ENCODE results near the gene VKORC1.

Gene VKORC1

DNA sequence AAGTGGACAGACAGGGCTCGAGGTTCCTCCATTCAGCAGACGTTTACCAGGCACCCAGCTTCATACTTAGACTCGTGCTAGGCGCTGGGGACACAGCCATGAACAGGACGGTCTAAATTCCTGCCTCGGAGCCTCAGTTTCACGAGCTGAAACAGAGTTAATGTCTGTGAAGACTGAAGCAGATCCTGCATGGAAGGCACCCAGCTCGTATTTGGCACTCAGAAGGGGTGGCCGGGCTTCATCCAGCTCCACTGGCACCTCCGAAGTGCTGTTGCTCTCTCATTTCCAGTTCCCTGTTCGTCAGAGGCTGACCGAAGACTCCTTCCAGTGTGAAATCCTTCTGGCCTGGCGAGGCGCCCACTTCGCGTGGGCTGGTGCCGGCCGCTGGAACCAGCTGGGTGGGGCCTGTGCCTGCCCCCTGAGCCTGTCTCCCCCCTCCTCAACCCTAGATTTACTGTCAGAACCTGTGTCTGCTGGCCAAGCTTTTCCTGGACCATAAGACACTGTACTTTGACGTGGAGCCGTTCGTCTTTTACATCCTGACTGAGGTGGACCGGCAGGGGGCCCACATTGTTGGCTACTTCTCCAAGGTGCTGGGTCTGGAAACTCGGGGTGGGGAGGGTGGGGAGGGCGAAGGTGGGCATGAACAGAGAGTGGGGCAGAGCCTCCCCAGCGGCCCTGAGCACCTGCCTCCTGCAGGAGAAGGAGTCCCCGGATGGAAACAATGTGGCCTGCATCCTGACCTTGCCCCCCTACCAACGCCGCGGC is 35.2 kb upstream of the VKORC1 start:
- no peak for DNase-seq

DNA sequence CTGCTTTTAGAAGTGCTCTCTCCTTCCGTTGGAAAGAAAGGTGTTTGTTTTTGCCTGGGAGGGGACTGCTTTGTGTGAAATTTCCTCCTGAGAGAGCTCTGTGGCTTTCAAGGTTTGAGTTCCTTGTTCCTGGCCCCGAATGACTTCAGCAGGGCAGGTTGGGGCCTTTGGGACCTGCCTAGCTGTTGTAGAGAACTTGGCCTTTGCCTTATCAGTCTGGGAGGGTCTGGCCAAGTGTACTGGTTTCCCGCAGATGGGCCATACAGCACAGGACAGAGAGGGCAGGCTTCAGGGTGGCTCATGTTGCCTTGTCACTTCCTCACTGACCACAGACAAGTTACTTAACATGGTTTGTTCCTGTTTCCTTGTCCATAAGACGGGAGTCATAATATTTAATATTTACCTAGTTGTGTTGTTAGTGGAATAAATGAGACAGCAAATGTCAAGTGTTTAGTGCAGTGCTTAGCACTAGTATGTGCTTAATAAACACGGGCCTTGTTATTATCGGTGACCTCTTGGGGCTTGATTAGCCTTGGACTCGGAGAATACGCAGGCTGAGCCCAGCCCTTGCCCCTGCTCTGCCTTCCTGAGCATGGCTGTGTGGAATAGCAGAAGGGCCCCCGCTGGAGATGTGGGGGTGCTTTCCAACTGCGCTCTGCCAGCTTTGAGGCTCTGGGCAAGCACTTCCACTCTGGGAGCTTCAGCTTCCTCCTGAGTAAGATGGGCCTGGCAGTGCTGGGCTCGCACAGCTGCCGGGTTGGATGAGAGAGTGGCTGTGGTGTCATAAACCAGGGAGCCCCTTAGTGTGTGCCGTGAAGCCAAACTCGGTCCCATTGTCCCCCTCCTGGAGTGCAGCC is 34.3 kb upstream of the VKORC1 start:
- DNase-seq, result no peak

DNA sequence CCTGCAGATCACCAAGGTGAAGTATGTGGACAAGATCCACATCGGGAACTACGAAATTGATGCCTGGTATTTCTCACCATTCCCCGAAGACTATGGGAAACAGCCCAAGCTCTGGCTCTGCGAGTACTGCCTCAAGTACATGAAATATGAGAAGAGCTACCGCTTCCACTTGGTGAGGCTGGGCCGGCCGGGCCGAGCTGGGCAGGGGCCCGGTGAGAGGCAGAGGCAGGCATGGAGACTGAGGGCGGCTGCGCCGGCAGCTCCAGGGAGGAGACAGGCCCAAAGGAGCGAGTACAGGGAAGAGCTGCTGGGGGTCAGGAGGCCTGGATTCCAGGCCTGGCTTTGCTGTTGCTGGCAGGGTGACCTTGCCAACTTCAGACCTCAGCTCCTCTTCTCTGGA is 32.6 kb upstream of the VKORC1 start:
- DNase-seq, result no peak

DNA sequence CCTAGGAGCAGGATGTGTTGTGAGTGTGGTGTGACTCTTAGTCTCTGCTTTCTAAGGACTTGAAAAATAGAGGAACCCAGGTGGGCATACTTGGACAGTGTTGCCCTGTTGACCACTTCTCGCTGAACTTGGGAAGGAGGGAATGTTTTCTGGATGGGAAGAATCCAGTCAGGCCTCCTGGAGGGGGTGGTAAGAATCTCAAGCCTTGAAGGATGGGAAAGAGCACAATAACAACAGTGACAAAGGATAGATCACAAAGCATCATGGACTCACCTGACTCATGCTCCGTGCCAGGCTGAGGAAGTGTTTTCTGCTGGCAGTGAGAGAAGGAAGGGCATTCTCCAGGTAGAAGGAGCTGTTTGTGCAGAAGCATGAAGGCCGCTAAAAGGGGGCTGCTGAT is 31.2 kb upstream of the VKORC1 start:
- DNase-seq, result no peak

DNA sequence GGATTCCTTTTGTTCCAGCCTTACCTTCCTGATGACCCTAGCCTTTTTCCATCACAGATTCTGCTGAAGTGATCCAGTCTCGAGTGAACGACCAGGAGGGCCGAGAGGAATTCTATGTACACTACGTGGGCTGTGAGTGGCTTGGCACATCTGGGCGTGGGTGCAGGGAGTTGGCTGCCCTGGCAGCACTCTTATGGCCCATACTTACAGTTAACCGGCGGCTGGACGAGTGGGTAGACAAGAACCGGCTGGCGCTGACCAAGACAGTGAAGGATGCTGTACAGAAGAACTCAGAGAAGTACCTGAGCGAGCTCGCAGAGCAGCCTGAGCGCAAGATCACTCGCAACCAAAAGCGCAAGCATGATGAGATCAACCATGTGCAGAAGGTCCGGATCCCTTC is 25.5 kb upstream of the VKORC1 start:
- DNase-seq, result no peak

DNA sequence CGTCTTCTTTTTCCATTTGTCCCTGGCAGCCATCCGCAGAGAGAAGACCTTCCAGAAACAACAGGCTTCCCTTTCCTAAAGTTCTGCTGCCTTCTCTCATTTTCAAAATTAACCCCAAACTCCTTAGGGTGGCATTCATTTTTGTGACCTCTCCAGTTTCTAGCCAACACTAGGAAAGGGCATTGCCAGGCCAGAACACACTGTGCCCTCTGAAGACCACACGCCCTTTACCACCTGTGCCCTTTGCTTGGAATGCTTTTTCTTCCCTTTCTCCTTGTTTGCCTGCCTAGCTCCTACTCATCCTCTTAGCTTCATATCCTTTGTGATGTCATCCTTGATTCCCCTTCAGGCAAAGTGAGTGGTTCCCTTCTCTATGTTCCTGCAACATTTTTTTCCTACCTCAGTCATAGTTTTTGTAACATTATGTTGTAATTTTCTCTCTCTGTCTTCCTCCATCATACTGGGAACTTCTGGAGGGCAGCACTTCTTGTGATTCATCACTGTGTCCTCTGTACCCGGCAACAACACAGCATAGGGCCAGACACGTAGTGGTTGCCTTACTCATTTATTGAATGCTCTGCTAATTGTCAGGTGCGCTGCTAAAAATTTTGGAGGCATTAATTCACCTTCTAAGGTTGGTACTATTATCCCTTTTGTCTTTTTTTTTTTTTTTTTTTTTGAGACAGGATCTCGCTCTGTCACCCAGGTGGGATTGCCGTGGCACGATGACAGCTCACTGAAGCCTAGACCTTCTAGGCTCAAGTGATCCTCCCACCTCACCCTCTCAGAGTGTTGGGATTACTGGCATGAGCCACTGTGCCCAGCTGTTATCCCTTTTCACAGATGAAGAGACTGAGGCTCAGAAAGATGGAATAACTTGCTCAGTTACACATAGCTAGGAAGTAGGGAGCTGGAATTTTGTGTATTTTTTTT is 23.9 kb upstream of the VKORC1 start:
- no peak for DNase-seq

DNA sequence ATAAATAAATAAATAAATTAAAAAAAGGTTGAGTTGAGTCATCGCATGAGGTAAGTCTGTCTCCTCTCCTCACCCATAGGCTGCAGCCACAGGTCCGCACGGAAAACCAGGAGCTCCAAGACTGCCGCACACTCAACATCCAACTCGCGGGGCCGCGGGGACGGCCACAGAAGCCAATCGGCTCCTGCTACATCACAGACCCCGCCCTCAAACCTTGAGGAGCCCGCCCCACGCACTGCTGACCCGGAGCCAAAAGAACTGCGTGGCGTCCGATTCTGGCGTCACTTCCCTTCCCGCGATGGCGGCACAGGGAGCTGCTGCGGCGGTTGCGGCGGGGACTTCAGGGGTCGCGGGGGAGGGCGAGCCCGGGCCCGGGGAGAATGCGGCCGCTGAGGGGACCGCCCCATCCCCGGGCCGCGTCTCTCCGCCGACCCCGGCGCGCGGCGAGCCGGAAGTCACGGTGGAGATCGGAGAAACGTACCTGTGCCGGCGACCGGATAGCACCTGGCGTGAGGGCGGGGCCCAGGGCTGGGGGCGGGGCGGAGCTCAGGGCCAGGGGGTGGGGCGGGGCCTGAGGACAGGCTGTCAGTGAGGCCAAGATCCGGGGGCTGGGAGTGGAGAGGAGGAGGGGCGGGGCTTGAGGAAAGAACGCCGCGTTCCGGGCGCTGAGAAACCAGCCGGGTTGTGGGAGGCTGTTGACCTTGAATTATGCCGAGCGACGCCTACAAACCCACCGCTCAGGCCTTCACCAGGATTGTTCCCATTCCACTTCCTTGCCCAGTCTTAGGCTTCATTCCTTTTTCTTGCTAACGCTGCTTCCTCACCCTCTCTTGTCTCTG is 23.0 kb upstream of the VKORC1 start, which contains the start of gene KAT8:
Gene KAT8, plus strand, starts transcription at position 281 of the 839 bp plus-strand sequence. Its CDS starts 18 bp downstream, at position 299.
- DNase-seq, result peak; percentile 97

DNA sequence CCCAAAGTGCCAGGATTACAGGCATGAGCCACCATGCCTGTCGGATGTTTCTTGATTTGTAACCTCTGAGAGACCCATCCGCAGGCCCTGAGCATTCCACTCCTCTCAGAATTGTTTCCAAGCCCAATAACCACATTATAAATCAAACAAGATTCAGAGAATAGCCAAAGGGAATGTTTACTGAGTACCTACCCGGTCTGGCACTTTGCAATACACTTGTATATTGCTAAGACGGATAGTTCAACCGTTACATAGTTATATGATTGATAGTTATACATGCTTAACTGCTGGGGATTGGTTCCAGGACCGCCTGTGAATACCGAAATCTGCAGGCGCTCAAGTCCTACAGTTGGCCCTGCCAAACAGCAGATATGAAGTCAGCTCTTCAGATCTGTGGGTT is 19.9 kb upstream of the VKORC1 start:
- DNase-seq, result no peak

DNA sequence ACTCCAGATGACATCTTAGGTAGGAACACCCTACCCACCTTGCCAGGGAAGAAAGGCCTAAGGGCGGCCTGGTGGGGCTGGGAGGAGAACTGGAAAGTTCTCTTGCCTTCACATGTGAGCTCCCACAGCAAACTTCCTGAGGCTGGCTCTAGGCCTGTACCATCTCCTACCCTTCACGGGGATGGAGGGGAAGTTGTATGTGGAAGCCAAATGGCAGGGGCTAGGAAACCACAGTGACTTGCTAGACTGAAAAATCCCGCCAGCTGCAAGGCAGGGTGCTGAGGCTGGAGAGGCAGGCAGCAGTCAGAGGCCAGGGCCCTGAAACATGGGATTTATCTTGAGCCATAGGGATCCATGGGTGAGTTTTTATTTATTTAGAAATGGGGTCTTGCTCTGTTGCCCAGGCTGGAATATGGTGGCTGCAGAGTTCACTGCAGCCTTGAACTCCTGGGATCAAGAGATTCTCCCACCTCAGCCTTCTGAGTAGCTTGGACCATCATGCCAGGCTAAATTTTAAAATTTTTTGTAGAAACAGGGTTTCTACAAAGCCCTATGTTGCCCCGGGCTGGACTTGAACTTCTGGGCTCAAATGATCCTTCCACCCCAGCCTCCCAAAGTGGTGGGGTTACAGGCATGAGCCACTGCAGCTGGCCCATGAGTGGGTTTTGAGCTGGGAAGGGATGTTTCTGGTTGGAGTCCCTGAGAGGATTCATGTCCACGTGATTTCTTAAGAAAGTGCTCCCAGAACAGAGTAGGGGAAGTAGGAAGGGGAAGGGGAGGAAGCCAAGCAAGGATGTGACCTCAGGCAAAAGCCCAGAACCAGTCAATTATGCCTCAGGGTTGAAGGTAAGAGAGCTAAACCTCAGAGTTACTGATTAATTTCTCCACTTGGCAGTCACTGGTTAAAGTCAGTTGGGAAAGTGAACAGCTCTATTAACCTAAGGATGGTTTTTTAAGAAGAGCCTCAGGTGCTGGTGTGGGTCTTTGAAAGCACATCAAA is 18.8 kb upstream of the VKORC1 start:
- DNase-seq, result no peak

DNA sequence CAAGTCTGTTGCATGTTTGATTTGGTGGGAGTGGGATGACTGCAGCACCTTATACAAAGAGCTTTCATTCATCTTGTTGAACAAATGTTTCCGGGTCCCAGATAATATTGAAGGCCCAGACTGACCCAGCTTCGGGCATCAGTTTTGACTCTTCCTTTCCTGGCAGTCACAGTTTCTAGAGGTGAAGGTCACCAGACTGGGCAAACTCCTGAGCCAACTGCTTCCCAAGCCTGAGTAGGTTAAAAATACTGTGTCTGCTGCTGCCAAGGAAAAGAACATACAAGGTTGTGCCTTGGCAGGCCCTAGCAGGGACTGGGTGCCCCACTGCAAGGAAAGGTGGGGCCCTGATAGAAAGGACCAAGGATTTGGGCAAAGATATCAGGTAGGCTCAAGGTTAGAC is 18.1 kb upstream of the VKORC1 start:
- DNase-seq, result no peak

DNA sequence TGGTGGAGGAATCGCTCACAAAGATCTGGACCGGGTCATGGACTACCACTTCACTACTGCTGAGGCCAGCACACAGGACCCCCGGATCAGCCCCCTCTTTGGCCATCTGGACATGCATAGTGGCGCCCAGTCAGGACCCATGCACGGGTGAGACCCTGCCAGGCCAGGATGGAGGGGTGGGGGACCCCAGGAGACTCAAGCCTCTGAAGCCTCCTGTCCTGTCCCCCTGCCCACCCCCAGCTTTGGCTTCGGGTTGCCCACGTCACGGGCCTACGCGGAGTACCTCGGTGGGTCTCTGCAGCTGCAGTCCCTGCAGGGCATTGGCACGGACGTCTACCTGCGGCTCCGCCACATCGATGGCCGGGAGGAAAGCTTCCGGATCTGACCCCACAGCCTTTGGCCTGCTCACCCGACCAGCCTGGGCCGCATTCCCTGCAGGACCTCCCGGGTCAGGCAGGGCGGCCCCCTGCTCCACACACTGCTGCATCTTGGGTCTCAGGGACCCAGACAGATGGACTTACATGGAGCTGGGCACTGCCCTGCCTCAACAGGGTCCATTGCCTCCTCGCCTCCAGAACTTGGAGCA is 17.4 kb upstream of the VKORC1 start:
- DNase-seq, result no peak

DNA sequence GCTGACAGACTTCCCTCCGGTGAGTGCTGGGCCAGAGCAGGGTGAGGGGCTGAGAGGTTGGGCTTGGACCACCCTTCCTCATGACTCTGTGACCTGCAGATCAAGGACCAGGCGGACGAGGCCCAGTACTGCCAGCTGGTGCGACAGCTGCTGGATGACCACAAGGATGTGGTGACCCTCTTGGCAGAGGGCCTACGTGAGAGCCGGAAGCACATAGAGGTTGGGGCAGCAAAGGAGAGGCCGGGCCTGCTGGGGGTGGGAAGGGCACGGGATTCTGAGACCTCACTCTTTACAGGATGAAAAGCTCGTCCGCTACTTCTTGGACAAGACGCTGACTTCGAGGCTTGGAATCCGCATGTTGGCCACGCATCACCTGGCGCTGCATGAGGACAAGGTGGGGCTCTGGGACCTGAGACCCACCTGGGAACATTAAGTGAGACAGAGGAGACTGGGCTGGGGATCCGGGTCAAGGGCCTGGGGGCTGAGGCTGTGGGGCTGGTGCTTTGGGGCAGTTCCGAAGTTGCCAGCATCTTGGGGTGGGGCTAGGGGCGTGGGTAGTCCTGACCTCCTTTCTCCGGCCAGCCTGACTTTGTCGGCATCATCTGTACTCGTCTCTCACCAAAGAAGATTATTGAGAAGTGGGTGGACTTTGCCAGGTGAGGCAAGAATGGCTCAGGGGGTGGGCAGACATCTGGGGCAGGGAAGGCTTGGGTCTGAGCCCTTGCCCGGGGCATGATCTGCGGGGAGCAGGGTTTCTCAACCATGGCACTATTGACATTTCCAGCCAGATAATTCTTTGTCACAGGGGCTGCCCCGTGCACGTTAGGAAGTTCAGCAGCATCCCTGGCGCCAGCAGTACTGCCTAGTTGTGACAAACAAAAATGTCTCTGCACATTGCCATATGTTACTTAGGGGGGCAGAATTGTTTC is 15.8 kb upstream of the VKORC1 start:
- no peak for DNase-seq

DNA sequence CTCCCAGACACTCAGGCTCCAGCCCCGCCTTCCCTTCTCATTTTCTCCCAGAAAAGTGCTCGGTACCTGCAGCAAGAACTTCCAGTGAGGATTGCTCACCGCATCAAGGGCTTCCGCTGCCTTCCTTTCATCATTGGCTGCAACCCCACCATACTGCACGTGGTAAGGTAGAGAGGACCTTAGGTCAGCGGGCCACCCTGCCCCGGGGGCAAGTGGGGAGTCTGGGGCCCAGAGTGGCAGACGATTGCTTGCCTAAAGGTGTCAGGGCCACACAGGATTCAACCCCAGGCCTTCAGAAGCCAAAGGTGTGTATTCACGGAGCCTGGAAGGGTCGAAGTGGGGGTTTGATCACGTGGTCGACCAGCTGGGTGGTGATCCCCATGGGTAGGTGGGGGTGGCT is 15.0 kb upstream of the VKORC1 start:
- no peak for DNase-seq

DNA sequence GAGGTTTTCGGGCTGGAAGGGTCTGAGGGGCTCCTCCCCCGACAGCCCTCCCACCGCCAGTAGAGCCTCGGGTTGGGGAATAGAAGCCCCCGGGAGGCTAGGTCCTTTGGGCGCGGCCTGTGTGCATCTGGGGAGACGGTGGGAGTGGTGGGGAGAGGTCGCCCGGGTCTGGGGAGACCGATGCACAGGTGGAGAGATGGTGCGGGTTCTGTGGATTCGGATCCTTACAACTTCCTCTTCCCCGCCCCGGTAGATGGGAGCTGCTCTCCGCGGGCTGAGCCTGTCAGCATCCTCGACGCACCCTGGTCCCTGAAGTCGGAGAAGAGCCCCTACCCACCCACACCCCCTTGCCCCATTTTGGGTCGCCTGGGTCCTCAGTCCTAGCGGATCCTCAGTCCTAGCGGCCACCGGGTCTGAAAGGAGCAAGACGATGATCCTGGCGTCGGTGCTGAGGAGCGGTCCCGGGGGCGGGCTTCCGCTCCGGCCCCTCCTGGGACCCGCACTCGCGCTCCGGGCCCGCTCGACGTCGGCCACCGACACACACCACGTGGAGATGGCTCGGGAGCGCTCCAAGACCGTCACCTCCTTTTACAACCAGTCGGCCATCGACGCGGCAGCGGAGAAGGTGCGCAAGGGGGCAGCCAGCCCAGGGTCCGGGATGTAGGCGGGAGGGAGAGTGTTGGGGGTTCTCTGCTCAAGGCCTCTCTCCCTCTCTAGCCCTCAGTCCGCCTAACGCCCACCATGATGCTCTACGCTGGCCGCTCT is 14.4 kb upstream of the VKORC1 start:
- DNase-seq, result no peak

DNA sequence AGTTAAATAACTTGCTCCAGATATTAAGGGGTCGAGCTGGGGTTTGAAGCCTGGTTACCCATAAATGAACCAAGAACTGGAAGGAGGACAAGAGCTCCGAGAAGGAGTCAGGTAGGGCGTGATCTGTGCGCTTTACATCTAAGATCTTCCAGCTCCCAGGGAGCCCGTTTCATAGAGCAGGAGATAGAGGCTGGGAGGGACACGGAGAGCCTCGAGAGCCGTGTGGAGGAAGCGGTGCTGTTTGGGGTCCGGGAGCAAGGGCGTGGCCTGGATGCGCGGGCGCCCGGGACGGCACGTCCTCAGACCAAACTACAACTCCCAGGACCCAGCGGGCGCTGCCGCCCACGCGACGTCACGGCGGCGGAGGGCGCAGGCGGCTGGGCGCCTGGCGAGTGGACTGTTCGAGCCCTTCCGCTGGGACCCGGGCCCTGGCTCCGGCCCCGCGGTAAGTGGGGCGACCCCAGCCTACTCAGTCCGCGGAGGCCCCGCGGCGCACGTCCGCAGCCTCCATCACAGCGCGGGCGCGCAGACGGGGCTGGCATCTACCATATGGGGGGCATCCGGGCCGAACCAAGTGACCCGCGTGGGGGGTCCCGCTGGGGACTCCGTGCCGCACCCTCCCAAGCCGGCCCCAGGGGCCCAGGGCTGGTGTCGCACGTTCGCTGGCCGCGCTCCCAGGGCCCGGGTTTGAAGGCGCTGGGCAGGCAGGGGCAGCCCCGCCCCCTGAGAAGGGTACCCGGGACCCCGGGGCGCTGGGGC is 13.6 kb upstream of the VKORC1 start, which contains the start of gene BCKDK:
Gene BCKDK, plus strand, starts transcription at position 352 of the 759 bp plus-strand sequence. CDS start 838 bp downstream, outside the sequence.
- peak; percentile 91 for DNase-seq

DNA sequence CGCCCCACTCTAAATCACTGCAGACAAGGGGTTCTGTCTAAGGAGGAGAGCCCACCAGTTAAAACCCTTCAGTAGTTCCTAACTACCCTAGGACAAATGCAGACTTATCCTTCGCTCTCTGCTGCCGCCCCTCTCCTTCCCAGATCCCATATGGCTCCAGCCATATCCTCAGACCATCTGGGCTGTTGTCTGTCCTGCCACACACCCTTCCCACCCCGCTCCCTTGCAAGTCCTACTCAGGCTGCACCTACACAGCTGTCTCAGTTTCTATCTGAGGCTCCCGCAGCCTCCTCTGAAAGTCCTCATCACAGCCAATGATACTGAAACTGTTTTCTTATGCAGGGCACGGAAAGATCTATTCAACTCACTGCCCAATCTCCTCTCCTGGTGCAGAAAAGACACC is 12.9 kb upstream of the VKORC1 start:
- peak; percentile 70 for DNase-seq
